ENCODE measurements around the gene CNTNAP4. TPM values are rescaled to one million over a fixed set of nuclear protein-coding genes. Genes with fewer than 3 reads are reported as not detected.
A peak's percentile ranks its signal among the peaks of the same experiment; 100 is the strongest.

Gene CNTNAP4
- total RNA-seq, 1 donor from 2014 or later = 5.4 TPM

DNA sequence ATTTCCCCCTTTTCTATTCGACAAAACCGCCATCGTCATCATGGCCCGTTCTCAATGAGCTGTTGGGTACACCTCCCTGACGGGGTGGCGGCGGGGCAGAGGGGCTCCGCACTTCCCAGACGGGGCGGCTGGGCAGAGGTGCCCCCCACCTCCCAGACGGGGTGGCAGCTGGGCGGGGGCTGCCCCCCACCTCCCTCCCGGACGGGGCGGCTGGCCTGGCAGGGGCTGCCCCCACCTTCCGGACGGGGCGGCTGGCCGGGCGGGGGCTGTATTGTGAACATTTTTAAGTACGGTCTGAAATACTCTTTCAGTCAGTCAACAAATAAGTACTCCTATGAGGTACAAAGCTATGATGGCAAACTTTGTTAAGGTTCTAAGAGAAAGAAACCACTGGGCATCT, 222.8 kb downstream of the CNTNAP4 start:
- no peak for DNase-seq

DNA sequence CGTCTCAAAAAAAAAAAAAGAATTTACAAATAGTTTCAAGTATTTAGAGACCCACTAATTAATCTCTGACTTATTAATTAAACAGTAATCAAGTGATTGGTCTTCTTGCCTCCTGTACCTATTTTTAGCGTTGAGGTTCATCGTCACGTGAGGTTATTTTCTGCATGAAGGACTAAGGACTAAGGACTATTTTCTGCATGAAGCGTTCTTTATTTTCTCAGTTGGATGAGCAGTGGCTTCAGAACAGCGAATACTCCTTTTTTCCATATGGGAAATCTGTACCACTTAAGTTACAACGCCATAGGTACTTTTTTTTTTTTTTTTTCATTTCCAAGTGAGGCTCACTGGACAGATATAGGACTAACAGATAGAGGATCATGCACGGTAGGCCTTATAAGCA, 224.9 kb downstream of the CNTNAP4 start:
- DNase-seq = no peak

DNA sequence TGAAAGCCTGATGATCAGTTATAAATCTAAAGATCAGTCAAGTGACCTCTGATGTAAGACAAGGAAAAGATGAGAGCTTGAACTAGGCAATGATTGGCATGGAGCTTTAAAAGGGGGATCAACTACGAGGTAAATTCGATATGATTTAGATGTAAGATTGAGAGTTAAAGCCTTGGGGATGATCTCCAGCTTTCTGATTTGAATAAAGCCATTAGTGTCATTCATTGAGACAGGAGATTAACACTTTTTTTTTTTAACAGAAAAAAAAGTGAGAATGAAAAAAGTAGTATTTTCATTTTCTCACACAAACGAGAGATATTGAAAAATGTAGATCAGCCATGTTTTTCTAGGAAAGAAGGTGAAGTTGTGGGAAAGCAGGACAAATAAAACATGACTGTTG, 225.4 kb downstream of the CNTNAP4 start:
- DNase-seq = no peak

DNA sequence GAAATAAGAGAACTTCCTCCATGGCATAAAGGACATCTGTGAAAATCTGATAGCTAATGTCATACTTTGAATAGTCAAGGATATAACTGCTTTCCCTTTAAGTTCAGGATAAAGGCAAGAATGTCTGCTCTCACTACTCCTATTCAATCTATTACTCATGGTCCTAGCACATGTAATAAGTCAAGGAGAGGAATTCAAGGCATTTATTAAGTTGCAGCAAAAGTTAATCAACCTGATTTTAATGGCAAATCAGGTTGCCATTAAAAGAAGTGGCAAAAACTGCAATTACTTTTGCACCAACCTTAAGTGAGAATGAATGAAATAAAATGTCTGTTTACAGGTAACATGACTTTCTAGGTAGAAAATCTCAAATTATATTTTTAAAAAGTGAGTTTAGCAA, 225.9 kb downstream of the CNTNAP4 start:
- no peak for DNase-seq

DNA sequence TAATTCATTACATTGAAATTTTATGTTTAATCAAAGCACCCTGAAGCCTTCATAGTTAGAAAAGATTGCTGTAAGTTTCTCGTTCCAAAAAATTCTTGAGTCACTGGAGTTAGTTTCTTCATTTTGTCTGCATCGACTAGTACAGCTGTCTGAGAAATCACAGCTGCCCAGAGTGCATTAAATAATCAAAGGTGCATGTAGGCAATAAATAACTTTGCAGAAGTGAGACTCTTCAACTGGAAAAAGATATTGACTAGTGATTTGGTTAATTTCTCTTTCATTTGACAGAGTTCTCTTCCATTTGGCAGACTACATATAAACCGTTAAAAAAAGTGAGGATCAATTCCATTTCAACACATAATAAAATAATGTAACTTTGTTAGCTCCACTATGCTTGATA, 234.0 kb downstream of the CNTNAP4 start:
- DNase-seq = no peak

DNA sequence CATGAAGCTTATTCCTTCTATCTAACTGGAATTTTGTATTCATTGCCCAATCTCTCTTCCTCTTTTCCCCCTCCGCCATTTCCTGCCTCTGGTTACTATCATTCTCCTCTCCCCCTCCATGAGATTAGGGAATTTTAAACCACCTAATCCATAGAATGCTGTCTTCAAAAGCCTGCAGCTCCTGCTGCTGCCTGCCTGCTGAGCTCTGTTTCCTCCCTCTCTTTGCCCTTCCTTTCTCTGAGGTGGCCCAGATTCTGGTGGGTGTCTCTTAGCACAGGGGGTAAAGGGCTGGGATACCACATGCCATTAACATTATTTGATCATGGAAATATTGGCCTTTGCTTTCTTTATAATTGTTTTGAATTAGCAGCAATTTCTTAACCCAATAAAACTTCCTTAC, 241.6 kb downstream of the CNTNAP4 start:
- DNase-seq = no peak

DNA sequence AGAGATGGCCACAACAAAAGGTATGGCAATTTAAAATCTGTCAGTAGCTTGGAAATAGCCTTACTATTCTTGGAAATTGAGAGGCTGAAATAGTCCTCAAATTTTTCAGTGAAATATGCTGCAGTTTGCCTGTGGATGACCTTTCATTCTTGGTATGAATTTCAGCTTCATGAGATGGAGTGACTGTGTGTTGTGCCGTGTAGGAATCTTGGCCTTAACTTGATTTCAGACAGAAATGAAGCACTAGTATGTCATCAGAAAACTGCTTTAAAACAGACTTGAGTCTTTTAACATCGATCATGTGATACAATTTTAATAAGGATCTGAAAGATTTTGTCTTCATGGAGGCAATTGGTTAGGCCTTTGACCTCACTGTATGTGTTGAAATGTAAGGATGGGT, 247.2 kb downstream of the CNTNAP4 start:
- no peak for DNase-seq

DNA sequence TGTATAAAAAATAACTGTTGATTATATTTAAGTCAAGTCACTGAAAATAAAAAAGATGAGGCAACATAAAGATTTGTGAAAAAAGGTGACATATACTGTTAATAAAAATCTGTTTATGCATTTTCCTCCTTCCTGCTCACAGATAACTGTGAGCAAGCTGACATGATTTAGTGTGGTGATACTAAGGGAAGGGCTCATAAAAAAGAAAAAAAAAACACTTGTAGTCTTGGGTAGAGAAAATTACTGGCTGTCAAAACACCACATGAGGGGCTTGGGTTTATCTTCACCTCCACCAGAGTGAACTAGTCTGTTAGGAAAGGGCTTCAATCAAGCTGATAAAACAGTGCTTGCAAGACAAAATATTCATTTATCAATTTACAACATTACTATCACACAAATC, 247.6 kb downstream of the CNTNAP4 start:
- DNase-seq = no peak

DNA sequence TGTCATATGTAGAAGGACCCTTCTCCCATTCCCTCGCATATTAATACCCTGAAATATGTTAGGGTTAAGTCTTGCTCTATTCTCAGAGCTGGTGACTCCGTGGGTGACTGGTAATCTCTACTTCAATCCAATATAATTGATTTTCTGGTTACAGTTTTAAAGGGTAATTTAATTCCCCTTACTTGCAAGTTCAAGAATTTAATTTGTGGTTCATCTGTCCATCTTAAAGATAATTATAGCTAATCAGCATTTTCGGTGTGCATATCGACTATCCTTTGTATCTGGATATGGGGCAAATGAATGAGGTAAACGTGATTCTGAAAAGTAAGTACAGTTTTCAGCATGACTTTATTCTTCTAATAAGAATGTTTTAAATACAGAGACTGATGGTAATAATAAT, 250.0 kb downstream of the CNTNAP4 start:
- DNase-seq = no peak

DNA sequence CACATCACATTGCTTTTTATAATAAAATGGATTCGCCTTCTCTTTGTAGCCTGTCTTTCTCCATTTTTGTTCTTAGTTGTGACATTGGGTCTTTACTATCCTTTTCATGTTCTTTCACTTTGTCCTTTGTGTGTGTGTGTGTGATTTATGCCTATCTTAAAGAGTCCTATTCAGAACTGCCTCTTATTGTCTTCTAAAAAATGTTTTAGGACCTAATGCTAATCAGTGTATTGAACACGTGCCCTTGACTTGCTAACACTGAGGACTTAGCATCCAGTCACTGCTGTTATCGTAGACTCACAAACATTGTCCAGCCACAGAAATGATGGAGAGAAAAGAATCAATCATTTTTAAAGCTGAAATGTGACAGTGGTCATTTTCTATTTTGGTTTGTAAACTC, 251.9 kb downstream of the CNTNAP4 start:
- DNase-seq = no peak

DNA sequence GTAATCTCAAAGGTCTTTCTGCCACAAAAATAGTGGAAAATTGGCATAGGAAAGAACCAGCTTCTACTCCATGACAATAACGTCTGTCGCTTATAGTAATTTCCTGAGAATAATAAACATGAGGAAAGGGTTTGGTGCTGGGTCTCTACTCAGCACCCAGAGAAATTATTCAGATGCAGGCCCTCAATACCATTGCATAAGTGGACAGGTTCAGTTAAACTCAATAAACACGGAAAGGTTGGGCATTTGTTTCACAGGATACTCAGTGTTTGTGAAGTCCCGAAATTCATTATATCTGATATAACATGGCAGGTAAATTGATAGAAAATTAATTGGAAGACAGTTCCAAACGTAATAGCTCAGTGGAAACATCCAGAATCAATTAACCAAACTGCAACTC, 254.0 kb downstream of the CNTNAP4 start:
- DNase-seq = no peak

DNA sequence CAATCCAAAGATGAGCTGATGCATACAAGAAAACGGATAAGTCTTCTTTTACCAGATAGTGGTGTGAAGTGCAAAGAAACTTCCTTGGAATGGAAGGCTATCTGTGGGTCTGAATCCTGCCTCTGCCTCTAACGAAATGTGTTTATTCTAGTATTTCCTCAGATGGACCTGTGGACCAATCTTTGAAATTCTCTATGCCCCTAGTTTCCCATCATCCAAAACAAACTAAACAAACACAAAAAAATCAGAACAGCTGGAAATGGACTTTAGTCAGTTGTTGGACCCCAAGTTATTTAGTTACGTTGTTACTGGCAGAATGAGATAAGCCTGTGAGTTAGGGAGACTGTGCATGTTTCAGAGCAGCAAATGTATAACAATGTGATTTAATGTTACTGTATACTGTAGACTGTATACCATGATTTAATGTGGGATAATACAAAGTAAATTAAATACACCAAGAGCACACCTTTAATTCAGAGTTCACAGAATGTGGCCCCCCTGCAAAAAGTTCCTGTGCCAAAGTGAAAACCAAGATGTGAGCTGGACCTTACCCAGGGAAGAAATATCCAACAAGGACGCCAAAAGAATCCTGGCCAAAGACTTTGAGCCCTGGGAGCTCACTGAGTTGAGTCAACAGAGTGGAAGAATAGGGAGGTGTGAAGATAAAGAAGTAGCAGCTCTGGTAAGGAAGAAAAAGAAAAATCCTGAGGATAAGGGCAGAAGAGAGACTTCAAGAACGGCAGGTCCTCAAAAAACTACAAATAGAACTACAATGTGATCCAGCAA, 255.2 kb downstream of the CNTNAP4 start:
- no peak for DNase-seq

DNA sequence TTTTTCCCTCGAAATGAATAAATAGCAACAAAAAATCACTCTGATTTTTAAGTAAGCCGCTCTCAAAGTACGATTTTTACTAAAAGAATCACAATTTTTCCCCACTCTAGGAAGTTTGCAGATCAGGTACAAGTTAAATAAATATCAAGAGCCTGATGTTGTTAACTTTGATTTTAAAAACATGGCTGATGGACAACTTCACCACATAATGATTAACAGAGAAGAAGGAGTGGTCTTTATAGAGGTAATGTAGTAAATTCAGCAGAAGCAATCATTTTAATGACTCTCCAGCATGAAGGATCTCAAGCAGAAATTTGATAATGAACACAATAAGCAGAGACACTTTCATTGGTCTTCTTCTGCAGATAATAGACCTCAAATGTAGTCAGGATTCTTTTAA, 262.4 kb downstream of the CNTNAP4 start:
- DNase-seq = no peak

DNA sequence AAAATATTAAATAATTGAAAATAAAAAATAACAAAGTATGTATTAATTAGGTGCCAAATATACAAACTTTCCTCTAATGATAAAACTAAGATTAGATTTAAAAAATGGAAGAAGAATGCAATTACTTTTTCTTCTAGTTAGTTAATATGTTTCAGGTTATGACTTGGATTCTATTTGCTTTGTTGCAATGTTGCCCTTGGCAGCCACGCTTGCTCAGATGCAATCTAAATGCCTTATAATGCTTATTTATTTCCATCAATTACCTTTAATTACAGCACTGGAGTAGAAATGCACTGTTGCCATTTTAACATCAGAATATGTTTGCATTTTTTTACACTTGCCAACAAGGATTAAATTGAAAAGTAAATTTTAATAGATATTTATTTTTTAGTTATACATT, 263.9 kb downstream of the CNTNAP4 start:
- DNase-seq = no peak

DNA sequence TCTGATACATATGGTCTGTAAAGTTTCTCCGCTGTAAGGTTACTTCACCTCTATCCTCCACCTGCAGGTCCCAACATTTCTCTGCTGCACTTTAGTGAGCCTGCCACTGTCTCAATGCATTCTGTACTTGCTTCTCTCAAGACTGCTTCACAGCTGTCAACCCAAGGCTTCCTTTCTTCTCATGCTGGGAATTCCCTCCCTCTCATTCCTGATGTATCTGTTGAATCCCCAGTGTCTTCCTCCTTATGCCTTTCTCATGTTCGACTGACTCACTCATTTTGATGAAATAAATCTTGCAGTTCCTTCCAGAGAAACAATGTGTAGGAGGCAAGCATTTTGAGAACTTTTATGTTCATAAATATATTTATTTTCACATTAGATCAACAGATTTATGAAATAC, 288.3 kb downstream of the CNTNAP4 start:
- no peak for DNase-seq

DNA sequence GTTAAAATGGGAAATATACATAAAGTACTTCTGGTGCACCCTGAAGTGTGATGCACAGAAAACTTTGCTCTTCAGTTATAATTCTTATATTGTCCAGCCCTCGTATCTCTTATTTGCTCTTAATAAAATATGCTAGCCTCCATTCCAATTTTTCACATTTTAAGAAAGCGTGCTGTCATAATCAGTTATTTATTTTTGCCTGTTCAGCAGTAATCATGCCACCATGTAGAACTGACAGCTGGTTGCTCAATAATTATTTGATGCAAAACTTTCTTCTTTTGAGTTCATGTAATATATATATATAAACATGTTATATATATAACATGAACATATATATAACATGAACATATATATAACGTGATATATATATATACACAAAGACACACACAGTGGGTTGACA, 294.6 kb downstream of the CNTNAP4 start:
- DNase-seq = no peak

DNA sequence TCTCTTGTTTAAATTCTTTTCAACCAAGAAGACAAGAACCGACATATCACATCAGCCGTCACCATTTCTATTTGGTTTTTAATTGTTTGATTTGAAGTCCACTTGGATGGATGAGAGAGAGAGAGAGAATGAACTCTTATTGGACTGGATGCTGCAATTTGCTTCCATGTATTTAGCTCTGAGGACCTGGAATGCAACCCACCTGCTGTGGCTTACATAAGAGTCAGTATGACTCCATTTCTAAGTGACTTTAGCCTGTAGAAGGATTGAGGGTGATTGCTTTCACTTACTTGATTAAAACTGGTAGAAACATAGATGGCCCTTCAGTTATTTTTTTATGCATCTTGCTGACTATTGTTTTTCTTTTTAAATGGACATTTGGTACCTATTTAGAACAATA, 296.1 kb downstream of the CNTNAP4 start:
- DNase-seq = no peak

DNA sequence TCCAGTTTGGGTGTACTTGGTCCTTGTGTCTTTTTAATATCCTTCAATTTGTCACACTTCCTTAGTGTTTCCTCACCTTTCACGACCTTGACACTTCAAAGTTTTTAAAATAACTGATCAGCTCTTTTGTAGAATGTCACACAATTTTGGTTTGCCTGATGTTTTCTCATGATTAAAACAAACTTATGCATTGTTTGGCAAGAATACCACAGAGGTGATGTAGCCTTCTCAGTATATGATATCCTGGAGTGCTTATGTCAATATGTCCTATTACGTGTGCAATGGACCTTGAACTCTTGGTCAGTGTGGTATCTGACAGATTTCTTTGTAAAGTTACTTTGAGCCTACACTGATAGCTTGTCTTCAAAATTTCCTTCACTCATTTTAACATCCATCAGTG, 297.4 kb downstream of the CNTNAP4 start:
- DNase-seq = no peak

DNA sequence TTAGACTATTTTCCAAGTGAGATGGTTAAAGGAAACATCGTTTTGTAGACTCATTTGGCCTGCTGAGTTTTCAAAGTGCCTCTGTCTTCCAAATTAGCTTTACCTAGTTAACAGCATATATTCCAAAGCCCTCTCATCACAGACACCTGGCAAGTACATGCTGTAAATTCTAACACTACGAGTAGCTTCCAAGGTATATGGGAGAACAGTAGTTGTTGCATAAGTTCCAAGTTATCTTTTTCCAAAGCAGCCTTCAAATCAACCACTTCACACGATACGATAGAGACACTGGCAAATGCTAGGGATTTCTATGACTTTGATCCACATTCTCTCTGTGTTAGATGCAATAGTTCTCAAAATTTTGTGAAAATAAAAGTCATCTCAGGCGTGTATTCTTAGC, 299.3 kb downstream of the CNTNAP4 start:
- no peak for DNase-seq

DNA sequence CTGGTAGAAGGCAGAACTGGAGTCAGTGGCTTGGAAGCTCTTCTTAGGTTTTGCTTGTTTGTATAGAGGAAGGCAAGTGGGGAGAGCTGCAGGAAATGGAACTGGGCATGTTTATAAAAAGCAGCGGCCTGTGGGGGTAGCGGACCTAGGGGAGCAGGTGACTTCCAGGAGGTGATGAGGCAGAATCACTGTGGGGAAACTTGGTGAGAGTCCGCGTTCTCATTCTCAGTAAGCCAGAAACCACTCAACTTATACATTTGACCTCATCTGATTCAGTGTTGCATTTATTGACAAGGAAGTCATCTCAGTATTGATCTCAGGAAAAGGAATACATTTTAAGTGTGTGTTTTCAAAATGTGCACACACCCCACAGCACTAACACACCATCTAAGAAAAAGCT, 299.8 kb downstream of the CNTNAP4 start:
- DNase-seq = no peak

DNA sequence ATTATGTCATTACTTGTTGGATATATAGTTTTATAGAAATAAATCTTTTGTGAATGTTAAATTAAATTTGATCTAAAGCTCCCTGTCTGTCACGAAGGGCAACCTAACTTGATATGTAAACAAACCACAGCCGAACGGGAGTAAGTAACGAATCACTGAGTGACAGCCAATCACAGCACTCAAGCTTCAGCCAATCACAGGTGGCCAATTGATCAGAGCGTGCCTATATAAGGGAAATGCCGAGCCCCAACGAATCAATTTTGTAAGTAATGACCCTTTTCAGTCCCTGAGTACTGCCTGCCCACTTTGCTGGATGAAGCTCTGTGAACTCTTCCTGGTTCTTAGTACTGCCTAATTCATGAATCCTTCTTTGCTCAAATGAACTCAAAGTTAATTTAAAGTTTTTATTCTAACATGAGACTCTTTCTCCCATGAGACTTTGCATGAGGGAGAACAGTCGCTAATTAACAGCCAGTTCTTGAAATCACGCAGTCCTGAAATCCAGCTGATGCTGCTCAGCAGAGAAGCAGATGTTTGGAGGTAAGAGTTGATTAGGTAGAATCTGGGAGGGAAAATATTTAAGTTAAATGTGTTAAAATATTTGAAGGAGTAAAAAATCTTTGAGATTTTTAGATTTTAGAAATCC, 302.2 kb downstream of the CNTNAP4 start:
- DNase-seq = no peak

DNA sequence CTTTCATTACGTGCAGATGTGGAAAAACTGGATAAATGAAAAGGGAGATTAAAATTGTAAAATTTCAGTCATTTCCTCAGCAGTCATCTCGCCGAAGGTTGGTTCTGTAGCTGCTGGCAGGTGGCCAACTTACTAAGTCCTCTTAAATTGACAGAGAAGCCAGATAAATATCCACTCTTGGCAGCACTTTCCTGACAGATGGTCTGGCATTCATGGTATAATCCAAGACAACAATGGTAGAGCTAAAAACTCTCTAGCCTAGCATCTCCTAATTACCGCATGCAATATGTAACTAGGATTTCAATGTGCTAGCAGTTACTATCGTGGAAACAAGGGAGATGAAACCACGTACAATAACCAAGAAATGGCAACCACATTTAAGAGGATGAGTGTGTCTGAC, 306.3 kb downstream of the CNTNAP4 start:
- DNase-seq = peak; percentile 57

DNA sequence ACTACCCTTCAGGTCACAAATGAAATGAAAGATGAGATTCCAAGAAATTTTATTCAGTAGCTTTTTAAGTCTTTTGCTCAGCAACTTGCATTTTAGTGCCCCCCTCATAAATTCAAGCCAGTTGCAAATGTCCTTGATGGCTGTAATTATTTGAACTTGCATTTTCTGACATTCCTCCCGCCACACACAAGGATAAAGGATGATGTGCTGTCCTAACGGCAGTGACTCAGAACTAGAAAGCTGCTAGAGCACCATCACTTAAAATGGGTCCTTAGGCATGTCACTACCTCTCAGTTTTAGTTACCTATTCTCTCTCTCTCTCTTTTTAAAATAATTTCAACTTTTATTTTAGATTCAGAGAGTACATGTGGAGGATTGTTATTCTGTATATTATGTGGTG, 306.7 kb downstream of the CNTNAP4 start:
- DNase-seq = no peak

DNA sequence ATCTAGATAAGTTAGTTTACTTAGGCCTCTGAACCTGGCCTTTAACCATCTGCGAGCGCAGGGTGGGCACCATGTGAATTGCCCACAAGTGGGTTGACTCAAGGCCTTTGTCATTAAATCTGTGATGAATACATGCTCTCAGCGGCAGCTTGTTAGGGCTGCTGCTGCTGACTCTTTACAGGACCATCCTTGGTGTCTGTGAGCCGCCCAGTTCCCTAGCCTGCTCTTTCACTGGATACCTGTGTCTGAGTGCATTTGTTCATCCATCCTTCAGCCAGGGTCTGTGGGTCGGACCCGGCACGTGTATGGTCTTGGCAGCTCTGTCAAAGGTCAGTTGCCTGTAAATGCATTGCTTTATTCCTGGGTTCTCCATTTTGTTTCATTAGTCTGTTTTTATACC, 321.3 kb downstream of the CNTNAP4 start:
- DNase-seq = no peak
